GM19328 (cell line): Measurements from ENCODE around the gene MSN.
"Not testable (repeated sequence)": the region's sequence is repeated elsewhere in the genome, so short reads cannot be mapped to it uniquely, and the experiment has no call there.

ENCODE experiments used
- ATAC-seq: cut with Tn5 transposase; IDR thresholded peaks from one replicate; pipeline ENCODE4 v1.9.1; 2021; ENCODE audit warnings: mild to moderate bottlenecking, moderate library complexity; ENCODE audit not compliant: unreplicated experiment

MSN gene

GRCh38 chrX:65667503-65668376 is at the start of gene MSN:
Gene MSN, plus strand, starts transcription at chrX:65667654. Its CDS starts 188 bp downstream, at chrX:65667842.
- ATAC-seq, result peak; percentile 77

GRCh38 chrX:65620096-65620705 is 47.3 kb upstream of the MSN start:
- not testable (repeated sequence) for ATAC-seq

- no peak for ATAC-seq
These were observed 36.7 kb upstream of the MSN start for GRCh38 chrX:65630771-65631170.

- no peak for ATAC-seq
These were observed 33.6 kb upstream of the MSN start for GRCh38 chrX:65633826-65634225.

GRCh38 chrX:65634732-65635131 is 32.7 kb upstream of the MSN start:
- no peak for ATAC-seq

- ATAC-seq, result no peak
These were observed 32.1 kb upstream of the MSN start for GRCh38 chrX:65635378-65635777.

- ATAC-seq, result no peak
These were observed 31.6 kb upstream of the MSN start for GRCh38 chrX:65635822-65636221.

- ATAC-seq, result not testable (repeated sequence)
These were observed 31.2 kb upstream of the MSN start for GRCh38 chrX:65636261-65636660.

GRCh38 chrX:65637335-65637734 is 30.1 kb upstream of the MSN start:
- ATAC-seq, result no peak

GRCh38 chrX:65642914-65643491 is 24.5 kb upstream of the MSN start:
- ATAC-seq, result no peak

GRCh38 chrX:65643531-65644052 is 23.9 kb upstream of the MSN start:
- no peak for ATAC-seq

- ATAC-seq, result no peak
These were observed 22.7 kb upstream of the MSN start for GRCh38 chrX:65644621-65645289.

- ATAC-seq, result no peak
These were observed 19.7 kb upstream of the MSN start for GRCh38 chrX:65647801-65648200.

- ATAC-seq, result no peak
These were observed 15.4 kb upstream of the MSN start for GRCh38 chrX:65652098-65652497.

- not testable (repeated sequence) for ATAC-seq
These were observed 10.4 kb upstream of the MSN start for GRCh38 chrX:65657009-65657441.

GRCh38 chrX:65657659-65658058 is 9.8 kb upstream of the MSN start:
- no peak for ATAC-seq

GRCh38 chrX:65658229-65658628 is 9.2 kb upstream of the MSN start:
- ATAC-seq, result no peak

- peak; percentile 23 for ATAC-seq
These were observed 324 bp upstream of the MSN start for GRCh38 chrX:65667157-65667502.

GRCh38 chrX:65668377-65669310 is 1.2 kb downstream of the MSN start:
- ATAC-seq, result no peak

- no peak for ATAC-seq
These were observed 3.8 kb downstream of the MSN start for GRCh38 chrX:65671286-65671685.
